ENCODE measurements around the gene CUEDC1. TPM values are rescaled to one million over a fixed set of nuclear protein-coding genes. Genes with fewer than 3 reads are reported as not detected.

Gene CUEDC1
- total and polyA plus RNA-seq, 2 of the 13 experiments (the other 11 are each of a cell fraction or from before 2014, with no cell fraction given) = 7.4 to 12.9 TPM

DNA sequence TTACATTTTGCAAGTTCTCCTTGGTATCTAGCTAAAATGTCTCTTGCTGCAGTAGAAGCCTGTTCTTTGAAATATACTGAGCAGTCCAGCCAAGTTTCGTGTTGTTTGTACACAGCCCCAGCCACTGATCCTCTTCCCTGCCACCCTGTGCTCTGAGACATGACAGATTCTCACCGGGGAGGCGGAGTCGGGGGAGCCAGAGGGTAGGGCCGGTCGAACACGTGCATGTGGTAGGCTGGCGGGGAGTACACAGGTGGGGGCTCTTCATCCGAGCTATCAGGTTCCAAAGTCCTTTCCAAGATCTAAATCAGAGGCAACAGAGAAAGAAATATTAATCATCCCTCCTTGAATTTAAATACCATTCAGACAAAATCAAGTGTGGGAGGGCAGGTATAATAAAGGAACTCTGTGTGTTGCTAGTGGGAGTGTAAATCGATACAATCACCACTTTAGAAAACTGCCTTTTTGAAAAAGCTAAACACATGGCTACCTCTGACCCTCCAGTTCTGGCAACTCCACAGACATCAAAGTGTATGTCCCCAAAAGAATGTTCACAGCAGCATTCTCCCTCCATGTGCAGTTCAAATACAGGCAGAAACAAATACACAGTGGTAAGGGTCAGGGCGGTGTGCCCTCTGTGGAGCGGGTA lies 75.7 kb downstream of the CUEDC1 start (continued):
- peak; percentile 90 for TF ChIP-seq SP5 (CRISPR knock-in tag; IDR thresholded peaks at IDR 0.05; ENCODE audit: borderline replicate concordance, low read depth)
- TF ChIP-seq, protein P1, sequence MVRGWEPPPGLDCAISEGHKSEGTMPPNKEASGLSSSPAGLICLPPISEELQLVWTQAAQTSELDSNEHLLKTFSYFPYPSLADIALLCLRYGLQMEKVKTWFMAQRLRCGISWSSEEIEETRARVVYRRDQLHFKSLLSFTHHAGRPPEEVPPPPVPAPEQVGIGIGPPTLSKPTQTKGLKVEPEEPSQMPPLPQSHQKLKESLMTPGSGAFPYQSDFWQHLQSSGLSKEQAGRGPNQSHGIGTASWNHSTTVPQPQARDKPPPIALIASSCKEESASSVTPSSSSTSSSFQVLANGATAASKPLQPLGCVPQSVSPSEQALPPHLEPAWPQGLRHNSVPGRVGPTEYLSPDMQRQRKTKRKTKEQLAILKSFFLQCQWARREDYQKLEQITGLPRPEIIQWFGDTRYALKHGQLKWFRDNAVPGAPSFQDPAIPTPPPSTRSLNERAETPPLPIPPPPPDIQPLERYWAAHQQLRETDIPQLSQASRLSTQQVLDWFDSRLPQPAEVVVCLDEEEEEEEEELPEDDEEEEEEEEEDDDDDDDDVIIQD (CRISPR knock-in tag; IDR thresholded peaks at IDR 0.05; ENCODE audit: low read depth) = no peak
- TF ChIP-seq ZNF678 (CRISPR knock-in tag; IDR thresholded peaks at IDR 0.05) = no peak
- TF ChIP-seq HOXD1 (CRISPR knock-in tag; IDR thresholded peaks at IDR 0.05) = no peak
- no peak for TF ChIP-seq ZSCAN12 (CRISPR knock-in tag; IDR thresholded peaks at IDR 0.05)
- no peak for TF ChIP-seq CBFB (CRISPR knock-in tag; IDR thresholded peaks at IDR 0.05)
- TF ChIP-seq, protein P2, sequence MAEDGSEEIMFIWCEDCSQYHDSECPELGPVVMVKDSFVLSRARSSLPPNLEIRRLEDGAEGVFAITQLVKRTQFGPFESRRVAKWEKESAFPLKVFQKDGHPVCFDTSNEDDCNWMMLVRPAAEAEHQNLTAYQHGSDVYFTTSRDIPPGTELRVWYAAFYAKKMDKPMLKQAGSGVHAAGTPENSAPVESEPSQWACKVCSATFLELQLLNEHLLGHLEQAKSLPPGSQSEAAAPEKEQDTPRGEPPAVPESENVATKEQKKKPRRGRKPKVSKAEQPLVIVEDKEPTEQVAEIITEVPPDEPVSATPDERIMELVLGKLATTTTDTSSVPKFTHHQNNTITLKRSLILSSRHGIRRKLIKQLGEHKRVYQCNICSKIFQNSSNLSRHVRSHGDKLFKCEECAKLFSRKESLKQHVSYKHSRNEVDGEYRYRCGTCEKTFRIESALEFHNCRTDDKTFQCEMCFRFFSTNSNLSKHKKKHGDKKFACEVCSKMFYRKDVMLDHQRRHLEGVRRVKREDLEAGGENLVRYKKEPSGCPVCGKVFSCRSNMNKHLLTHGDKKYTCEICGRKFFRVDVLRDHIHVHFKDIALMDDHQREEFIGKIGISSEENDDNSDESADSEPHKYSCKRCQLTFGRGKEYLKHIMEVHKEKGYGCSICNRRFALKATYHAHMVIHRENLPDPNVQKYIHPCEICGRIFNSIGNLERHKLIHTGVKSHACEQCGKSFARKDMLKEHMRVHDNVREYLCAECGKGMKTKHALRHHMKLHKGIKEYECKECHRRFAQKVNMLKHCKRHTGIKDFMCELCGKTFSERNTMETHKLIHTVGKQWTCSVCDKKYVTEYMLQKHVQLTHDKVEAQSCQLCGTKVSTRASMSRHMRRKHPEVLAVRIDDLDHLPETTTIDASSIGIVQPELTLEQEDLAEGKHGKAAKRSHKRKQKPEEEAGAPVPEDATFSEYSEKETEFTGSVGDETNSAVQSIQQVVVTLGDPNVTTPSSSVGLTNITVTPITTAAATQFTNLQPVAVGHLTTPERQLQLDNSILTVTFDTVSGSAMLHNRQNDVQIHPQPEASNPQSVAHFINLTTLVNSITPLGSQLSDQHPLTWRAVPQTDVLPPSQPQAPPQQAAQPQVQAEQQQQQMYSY (CRISPR knock-in tag; IDR thresholded peaks at IDR 0.05) = no peak
- no peak for TF ChIP-seq TEAD2 (CRISPR knock-in tag; IDR thresholded peaks at IDR 0.05)
- TF ChIP-seq ZNF619 (CRISPR knock-in tag; IDR thresholded peaks at IDR 0.05) = no peak
- TF ChIP-seq ZMYM3 (CRISPR knock-in tag; IDR thresholded peaks at IDR 0.05) = peak; percentile 60; the same call in 1 of the 2 replicates
- TF ChIP-seq ZNF772 (CRISPR knock-in tag; IDR thresholded peaks at IDR 0.05) = no peak
- no peak for TF ChIP-seq U2AF1 (optimal IDR thresholded peaks at IDR 0.05; ENCODE audit: low read depth, low read length)
- TF ChIP-seq NONO (IDR thresholded peaks at IDR 0.05) = no peak
- TF ChIP-seq NONO (CRISPR knock-in tag; conservative IDR thresholded peaks at IDR 0.05) = peak; percentile 72
- peak; percentile 37; the same call in 1 of the 2 replicates for TF ChIP-seq JUNB (CRISPR knock-in tag; IDR thresholded peaks at IDR 0.05; ENCODE audit: borderline replicate concordance)
- TF ChIP-seq DMAP1 (CRISPR knock-in tag; IDR thresholded peaks at IDR 0.05) = peak; percentile 32; the same call in 1 of the 2 replicates
- TF ChIP-seq ZNF607 (CRISPR knock-in tag; IDR thresholded peaks at IDR 0.05; ENCODE audit: borderline replicate concordance) = peak; percentile 74; the same call in 1 of the 2 replicates
- no peak for TF ChIP-seq IRF2 (CRISPR knock-in tag; IDR thresholded peaks at IDR 0.05)
- TF ChIP-seq, protein P3, sequence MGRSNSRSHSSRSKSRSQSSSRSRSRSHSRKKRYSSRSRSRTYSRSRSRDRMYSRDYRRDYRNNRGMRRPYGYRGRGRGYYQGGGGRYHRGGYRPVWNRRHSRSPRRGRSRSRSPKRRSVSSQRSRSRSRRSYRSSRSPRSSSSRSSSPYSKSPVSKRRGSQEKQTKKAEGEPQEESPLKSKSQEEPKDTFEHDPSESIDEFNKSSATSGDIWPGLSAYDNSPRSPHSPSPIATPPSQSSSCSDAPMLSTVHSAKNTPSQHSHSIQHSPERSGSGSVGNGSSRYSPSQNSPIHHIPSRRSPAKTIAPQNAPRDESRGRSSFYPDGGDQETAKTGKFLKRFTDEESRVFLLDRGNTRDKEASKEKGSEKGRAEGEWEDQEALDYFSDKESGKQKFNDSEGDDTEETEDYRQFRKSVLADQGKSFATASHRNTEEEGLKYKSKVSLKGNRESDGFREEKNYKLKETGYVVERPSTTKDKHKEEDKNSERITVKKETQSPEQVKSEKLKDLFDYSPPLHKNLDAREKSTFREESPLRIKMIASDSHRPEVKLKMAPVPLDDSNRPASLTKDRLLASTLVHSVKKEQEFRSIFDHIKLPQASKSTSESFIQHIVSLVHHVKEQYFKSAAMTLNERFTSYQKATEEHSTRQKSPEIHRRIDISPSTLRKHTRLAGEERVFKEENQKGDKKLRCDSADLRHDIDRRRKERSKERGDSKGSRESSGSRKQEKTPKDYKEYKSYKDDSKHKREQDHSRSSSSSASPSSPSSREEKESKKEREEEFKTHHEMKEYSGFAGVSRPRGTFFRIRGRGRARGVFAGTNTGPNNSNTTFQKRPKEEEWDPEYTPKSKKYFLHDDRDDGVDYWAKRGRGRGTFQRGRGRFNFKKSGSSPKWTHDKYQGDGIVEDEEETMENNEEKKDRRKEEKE (IDR thresholded peaks at IDR 0.05) = no peak
- TF ChIP-seq TOPORS (CRISPR knock-in tag; IDR thresholded peaks at IDR 0.05) = no peak
- TF ChIP-seq FOXA3 (CRISPR knock-in tag; IDR thresholded peaks at IDR 0.05) = peak; percentile 4; the same call in 1 of the 2 replicates
- TF ChIP-seq MTF1 (CRISPR knock-in tag; IDR thresholded peaks at IDR 0.05) = no peak

All from HepG2 (cell line).